Mesothelial cell of epicardium (in vitro differentiated cells): ENCODE measurements around the gene CANX. TPM values are rescaled to one million over a fixed set of nuclear protein-coding genes. Genes with fewer than 3 reads are reported as not detected.

Source experiments
- DNase-seq, 2 experiments: peaks; one replicate each; pipeline ENCODE4 v3.0.0; 2021; ENCODE audit warnings: low spot score in 2 of 2; ENCODE audit not compliant: unreplicated experiment in 2 of 2
- H3K27ac Mint-ChIP-seq: 2 replicates; pipeline ENCODE4 v1.8.0; 2021; ENCODE audit warnings: mixed read lengths
- H3K27me3 Mint-ChIP-seq: 2 replicates; pipeline ENCODE4 v1.8.0; 2021; ENCODE audit warnings: low read depth, mixed read lengths
- H3K36me3 Mint-ChIP-seq: 2 replicates; pipeline ENCODE4 v1.8.0; 2021; ENCODE audit warnings: mixed read lengths
- H3K4me1 Mint-ChIP-seq: 2 replicates; pipeline ENCODE4 v1.8.0; 2021; ENCODE audit warnings: mixed read lengths
- H3K4me3 Mint-ChIP-seq: 2 replicates; pipeline ENCODE4 v1.8.0; 2021; ENCODE audit warnings: mild to moderate bottlenecking, moderate library complexity, mixed read lengths
- H3K9me3 Mint-ChIP-seq: 2 replicates; pipeline ENCODE4 v1.8.0; 2021; ENCODE audit warnings: mixed read lengths
- total RNA-seq: library from RNA; stranded (reverse); gene quantifications from 3 replicates; pipeline ENCODE4 v1.2.1, GENCODE V29; 2021
- TF ChIP-seq, protein P1 (sequence below): fragments of 200-600 bp; sonication (generic); IDR thresholded peaks from one replicate; pipeline ENCODE4 v1.5.0; 2021; ENCODE audit warnings: antibody characterized with exemption; ENCODE audit not compliant: unreplicated experiment

Gene CANX
- total RNA-seq, 1 donor from 2014 or later, result 500 TPM

DNA sequence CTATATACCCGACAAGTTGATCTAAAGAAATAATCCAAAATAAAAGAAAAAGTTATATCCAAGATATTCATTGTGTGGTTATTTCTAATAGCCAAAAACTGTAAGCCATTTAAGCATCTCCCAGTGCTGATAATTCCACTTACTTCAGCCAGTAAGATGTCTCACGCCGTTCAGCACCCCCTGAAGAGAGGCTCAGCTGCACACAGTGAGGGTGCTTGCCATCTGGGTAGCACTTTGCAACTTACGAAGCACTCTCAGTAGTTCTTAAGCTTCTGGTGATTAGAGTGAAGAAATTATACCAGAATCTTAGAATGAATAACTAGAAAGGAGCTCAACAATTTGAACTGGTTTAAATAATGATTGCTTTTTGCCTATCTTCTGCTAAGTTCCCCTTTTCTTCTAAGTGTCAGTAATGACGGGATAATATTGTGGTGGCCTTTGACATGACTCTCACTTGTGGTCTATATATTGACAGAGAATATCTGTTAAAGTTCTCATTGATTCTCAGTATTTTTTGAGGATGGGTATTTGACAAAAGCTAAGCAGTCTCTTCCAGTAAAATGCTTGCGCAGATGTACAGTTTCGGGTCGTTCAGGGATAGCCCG is 68.8 kb downstream of the CANX start:
- peaks cover 37% of the 10 kb centered on the region for H3K36me3 Mint-ChIP-seq
- H3K27ac Mint-ChIP-seq, result peak overlapping the region; percentile 39

DNA sequence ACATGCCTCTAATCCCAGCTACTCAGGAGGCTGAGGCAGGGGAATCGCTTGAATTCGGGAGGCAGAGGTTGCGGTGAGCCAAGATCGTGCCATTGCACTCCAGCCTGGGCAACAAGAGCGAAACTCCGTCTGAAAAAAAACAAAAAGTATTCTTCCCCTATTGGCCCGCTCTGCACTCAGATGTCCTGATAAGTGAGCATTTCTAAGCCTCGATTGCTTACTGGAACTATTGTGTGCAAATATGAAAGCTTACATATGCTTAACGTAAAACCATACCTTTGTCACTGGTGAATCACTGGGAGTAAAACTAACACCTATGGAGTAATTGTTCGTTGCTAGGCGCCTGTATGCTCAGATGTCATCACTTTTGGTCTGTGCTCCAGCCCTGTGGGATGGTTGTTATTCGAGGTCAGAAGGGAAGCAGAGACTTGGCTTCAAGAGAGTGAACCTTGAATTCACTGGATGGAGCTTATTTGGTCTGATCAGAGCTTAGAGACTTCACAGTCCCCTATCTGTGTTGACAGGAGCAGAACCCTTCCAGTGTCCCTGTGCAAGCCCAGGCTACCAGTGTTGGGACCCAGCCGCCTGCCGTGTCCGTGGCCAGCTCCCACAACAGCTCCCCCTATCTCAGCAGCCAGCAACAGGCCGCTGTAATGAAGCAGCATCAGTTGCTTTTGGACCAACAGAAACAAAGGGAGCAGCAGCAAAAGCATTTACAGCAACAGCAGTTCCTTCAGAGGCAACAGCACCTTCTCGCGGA is 69.7 kb downstream of the CANX start:
- no peak for DNase-seq
- Mint-ChIP-seq H3K9me3 (no peaks in the 10 kb centered on the region), H3K27me3 (no peaks in the 10 kb centered on the region), H3K4me1 (peaks cover 13% of the 10 kb centered on the region), H3K4me3 (no peak overlapping the region), H3K27ac (no peak overlapping the region), H3K36me3 (peaks cover 45% of the 10 kb centered on the region)
- TF ChIP-seq, protein P1, sequence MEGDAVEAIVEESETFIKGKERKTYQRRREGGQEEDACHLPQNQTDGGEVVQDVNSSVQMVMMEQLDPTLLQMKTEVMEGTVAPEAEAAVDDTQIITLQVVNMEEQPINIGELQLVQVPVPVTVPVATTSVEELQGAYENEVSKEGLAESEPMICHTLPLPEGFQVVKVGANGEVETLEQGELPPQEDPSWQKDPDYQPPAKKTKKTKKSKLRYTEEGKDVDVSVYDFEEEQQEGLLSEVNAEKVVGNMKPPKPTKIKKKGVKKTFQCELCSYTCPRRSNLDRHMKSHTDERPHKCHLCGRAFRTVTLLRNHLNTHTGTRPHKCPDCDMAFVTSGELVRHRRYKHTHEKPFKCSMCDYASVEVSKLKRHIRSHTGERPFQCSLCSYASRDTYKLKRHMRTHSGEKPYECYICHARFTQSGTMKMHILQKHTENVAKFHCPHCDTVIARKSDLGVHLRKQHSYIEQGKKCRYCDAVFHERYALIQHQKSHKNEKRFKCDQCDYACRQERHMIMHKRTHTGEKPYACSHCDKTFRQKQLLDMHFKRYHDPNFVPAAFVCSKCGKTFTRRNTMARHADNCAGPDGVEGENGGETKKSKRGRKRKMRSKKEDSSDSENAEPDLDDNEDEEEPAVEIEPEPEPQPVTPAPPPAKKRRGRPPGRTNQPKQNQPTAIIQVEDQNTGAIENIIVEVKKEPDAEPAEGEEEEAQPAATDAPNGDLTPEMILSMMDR, result no peak

More for the DNA sequence above, 68.8 kb downstream of the CANX start:
- Mint-ChIP-seq H3K27me3 (no peaks in the 10 kb centered on the region), H3K4me3 (no peak overlapping the region), H3K4me1 (peaks cover 22% of the 10 kb centered on the region), H3K9me3 (no peaks in the 10 kb centered on the region)
- TF ChIP-seq, protein P1, result no peak
- DNase-seq, result no peak

DNA sequence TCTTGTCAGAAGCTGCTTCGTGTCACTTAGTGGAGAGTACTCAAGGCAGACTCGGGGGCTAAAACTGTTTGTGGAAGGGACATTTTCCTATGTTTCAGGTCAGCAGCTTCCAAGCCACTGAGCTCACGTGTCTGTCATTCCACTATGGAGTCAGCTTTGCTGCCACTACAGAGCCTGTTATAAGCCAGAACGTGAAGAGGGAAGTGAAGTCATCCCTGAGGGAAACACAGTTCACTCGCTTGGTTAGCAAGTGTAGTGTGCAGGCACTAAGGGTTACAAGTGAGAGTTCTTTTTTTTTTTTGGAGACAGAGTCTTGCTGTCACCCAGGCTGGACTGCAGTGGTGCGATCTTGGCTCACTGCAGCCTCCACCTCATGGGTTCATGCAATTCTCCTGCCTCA is 70.5 kb downstream of the CANX start:
- Mint-ChIP-seq H3K9me3 (no peaks in the 10 kb centered on the region), H3K36me3 (peaks cover 48% of the 10 kb centered on the region), H3K27ac (peak overlapping the region; percentile 30), H3K4me3 (no peak overlapping the region), H3K4me1 (peaks cover 6% of the 10 kb centered on the region), H3K27me3 (no peaks in the 10 kb centered on the region)
- TF ChIP-seq, protein P1, result no peak
- DNase-seq, result no peak

DNA sequence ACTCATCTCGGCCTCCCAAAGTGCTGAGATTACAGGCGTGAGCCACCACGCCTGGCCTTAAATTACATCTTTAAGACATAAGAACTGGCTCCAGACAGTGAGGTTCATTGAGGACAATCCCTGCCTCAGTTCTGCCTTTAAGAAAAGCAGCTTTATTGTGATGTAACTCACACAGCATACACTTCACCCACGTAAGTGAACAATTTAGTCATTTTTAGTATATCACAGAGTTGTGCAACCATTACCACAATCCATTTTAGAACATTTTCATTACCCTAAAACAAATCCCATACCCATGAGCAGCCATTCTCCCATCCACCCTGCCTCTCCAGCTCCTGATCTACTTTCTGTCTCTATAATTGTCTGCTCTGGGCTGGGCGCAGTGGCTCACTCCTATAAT is 71.0 kb downstream of the CANX start:
- no peaks in the 10 kb centered on the region for H3K9me3 Mint-ChIP-seq
- peaks cover 48% of the 10 kb centered on the region for H3K36me3 Mint-ChIP-seq
- no peak for DNase-seq
- H3K27me3 Mint-ChIP-seq, result no peaks in the 10 kb centered on the region
- H3K4me3 Mint-ChIP-seq, result no peak overlapping the region
- no peak overlapping the region for H3K27ac Mint-ChIP-seq
- peaks cover 6% of the 10 kb centered on the region for H3K4me1 Mint-ChIP-seq
- TF ChIP-seq, protein P1, result no peak

DNA sequence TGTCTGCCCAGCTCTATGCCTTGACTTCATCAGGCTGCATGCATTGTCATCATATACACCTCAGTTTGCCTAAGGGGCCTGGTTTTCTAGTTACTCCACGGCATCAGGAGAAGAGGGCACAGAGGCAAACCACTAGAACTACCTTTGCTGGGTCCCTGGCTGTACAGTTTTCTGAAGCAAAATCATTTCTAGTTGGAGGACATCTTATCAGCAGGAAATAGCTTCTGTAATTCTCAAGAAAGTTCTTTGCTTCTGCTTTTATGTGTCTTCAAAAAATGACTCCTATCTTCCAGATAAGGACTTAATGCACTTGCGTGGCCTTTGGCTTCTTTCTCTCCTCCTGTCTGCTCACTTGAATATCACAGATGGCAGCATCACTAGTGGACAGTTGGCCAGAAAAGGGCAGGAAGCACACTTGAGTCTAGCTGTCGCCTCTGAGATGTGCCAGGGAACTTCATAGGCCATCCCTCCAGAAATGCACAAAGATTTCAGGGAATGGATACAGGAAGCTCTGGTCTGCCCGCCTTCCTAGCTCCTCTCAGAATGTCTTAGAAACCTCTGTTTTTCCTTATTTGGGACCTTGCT is 72.6 kb downstream of the CANX start:
- H3K27me3 Mint-ChIP-seq, result no peaks in the 10 kb centered on the region
- H3K27ac Mint-ChIP-seq, result no peak overlapping the region
- peaks cover 47% of the 10 kb centered on the region for H3K36me3 Mint-ChIP-seq
- TF ChIP-seq, protein P1, result no peak
- H3K4me1 Mint-ChIP-seq, result peaks cover 2% of the 10 kb centered on the region
- no peak overlapping the region for H3K4me3 Mint-ChIP-seq
- no peak for DNase-seq
- no peaks in the 10 kb centered on the region for H3K9me3 Mint-ChIP-seq
